Measurements from ENCODE around the gene RNU7-1.

RNU7-1 gene

GRCh38 chr12:6966351-6966750 is 22.7 kb downstream of the RNU7-1 start:
- no peak for DNase-seq

- no peak for DNase-seq
These were observed 24.1 kb downstream of the RNU7-1 start for GRCh38 chr12:6967651-6968100.

GRCh38 chr12:6968426-6968825 is 24.8 kb downstream of the RNU7-1 start:
- no peak for DNase-seq

GRCh38 chr12:6970096-6970527 is 26.5 kb downstream of the RNU7-1 start:
- no peak for DNase-seq

GRCh38 chr12:6974180-6974579 is 30.6 kb downstream of the RNU7-1 start:
- DNase-seq, result no peak

- no peak for DNase-seq
These were observed 31.8 kb downstream of the RNU7-1 start for GRCh38 chr12:6975297-6976032.

- DNase-seq, result no peak
These were observed 34.0 kb downstream of the RNU7-1 start for GRCh38 chr12:6977653-6978052.

GRCh38 chr12:6978188-6978587 is 34.6 kb downstream of the RNU7-1 start:
- DNase-seq, result no peak

- no peak for DNase-seq
These were observed 35.0 kb downstream of the RNU7-1 start for GRCh38 chr12:6978611-6979011.

- no peak for DNase-seq
These were observed 35.4 kb downstream of the RNU7-1 start for GRCh38 chr12:6979021-6979420.

GRCh38 chr12:6979453-6979852 is 35.8 kb downstream of the RNU7-1 start:
- DNase-seq, result no peak

- DNase-seq, result no peak
These were observed 36.5 kb downstream of the RNU7-1 start for GRCh38 chr12:6980075-6980474.

- no peak for DNase-seq
These were observed 37.1 kb downstream of the RNU7-1 start for GRCh38 chr12:6980740-6981139.

GRCh38 chr12:6981152-6982052 is 37.8 kb downstream of the RNU7-1 start:
- no peak for DNase-seq

- no peak for DNase-seq
These were observed 38.9 kb downstream of the RNU7-1 start for GRCh38 chr12:6982532-6982931.

- DNase-seq, result no peak
These were observed 44.4 kb downstream of the RNU7-1 start for GRCh38 chr12:6987956-6988553.
